Measurements from ENCODE around the gene GALNT11. TPM values are rescaled to one million over a fixed set of nuclear protein-coding genes. Genes with fewer than 3 reads are reported as not detected.

Gene GALNT11
- total RNA-seq, 3 donors from 2014 or later, result 57.1 to 65.7 (median 58.7) TPM

DNA sequence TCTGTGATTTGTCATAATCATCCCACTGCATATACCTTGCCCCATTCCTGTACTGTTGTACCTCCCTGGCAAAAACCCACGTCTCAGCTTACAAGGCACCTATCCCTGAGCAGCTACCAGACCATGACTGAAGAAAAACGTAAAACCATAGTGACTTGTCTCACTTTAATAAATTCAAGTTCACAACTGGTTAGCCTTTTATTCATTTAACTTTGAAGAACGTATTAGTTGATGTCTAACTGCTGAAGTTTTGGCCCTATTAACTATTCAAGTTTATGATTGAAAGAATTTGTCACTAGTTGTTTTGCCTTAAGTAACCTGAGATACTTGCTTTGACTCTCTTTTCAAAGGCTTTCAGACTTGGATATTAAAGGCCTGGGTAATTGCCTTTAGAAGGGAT, 59.7 kb downstream of the GALNT11 start:
- no peak for DNase-seq (ENCODE audit: low spot score in 2 of 2)
- Histone ChIP-seq H3K4me1 (peaks cover 0 to 5% of the 10 kb centered on the region in 2 donors), H3K9me3 (peaks cover 10 to 11% of the 10 kb centered on the region in 2 donors), H3K36me3 (no peaks in the 10 kb centered on the region), H3K4me3 (no peak overlapping the region), H3K27ac (no peak overlapping the region), H3K27me3 (no peaks in the 10 kb centered on the region)
- TF ChIP-seq, protein P1, sequence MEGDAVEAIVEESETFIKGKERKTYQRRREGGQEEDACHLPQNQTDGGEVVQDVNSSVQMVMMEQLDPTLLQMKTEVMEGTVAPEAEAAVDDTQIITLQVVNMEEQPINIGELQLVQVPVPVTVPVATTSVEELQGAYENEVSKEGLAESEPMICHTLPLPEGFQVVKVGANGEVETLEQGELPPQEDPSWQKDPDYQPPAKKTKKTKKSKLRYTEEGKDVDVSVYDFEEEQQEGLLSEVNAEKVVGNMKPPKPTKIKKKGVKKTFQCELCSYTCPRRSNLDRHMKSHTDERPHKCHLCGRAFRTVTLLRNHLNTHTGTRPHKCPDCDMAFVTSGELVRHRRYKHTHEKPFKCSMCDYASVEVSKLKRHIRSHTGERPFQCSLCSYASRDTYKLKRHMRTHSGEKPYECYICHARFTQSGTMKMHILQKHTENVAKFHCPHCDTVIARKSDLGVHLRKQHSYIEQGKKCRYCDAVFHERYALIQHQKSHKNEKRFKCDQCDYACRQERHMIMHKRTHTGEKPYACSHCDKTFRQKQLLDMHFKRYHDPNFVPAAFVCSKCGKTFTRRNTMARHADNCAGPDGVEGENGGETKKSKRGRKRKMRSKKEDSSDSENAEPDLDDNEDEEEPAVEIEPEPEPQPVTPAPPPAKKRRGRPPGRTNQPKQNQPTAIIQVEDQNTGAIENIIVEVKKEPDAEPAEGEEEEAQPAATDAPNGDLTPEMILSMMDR (IDR thresholded peaks at IDR 0.05), result no peak
- TF ChIP-seq POLR2A (IDR thresholded peaks at IDR 0.05) (no peak), POLR2AphosphoS5 (IDR thresholded peaks at IDR 0.05) (no peak)
- intact Hi-C loops (cut with DNase I; ENCODE audit: low total_unique reads), result no loop called here

DNA sequence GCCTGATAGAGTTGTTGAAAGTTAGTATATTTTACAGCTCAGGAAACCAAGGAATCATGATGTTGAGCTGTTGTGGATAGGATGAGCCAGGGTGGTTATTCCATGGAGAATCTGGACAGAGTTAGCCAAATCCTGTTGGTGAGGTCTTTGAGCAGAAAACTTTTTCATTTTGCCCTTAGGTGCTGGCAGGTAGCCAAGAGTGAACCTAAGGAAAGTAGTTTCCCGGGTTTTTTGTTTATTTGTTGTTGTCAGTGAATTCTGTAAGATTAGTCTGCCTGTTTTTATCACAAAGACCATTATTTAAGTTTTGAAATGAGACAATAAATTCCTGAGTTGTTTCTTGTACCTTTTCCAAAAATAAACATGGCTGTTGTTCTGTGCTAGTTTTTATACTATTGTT, 61.0 kb downstream of the GALNT11 start:
- no peak for TF ChIP-seq POLR2AphosphoS5 (IDR thresholded peaks at IDR 0.05)
- TF ChIP-seq, protein P1 (IDR thresholded peaks at IDR 0.05), result no peak
- no peak for TF ChIP-seq POLR2A (IDR thresholded peaks at IDR 0.05)
- peaks cover 10 to 11% of the 10 kb centered on the region in 2 donors for H3K9me3 ChIP-seq
- H3K4me3 ChIP-seq, result no peak overlapping the region
- H3K36me3 ChIP-seq, result no peaks in the 10 kb centered on the region
- no peaks in the 10 kb centered on the region for H3K4me1 ChIP-seq
- no peaks in the 10 kb centered on the region for H3K27me3 ChIP-seq
- no peak overlapping the region for H3K27ac ChIP-seq
- no peak for DNase-seq (ENCODE audit: low spot score in 2 of 2)
- intact Hi-C loops (cut with DNase I; ENCODE audit: low total_unique reads), result no loop called here

DNA sequence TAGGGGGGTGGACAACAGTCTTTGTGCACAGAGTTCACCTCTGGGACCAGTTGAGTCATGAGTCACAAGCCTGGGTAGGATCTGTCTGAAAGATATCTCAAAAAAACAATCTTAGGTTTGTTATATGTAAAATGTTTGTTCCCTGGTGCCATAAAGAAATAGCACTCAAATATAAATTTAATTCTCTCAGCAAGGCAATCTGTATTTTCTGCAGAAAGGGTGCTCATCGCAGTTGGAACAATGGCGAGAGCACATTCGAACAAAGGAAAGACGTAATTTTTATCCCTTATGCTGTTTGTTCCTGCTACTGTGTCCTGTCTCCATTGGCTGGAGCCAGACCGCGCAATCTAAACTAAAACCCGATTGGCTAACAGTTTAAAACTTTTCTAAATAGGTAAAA, 63.7 kb downstream of the GALNT11 start:
- peaks cover 10 to 11% of the 10 kb centered on the region in 2 donors for H3K9me3 ChIP-seq
- H3K4me1 ChIP-seq, result no peaks in the 10 kb centered on the region
- no peaks in the 10 kb centered on the region for H3K27me3 ChIP-seq
- TF ChIP-seq, protein P1 (IDR thresholded peaks at IDR 0.05), result no peak
- TF ChIP-seq POLR2A (IDR thresholded peaks at IDR 0.05) (no peak), POLR2AphosphoS5 (IDR thresholded peaks at IDR 0.05) (no peak)
- DNase-seq (ENCODE audit: low spot score in 2 of 2), result no peak
- intact Hi-C loops (cut with DNase I; ENCODE audit: low total_unique reads), result no loop called here
- no peak overlapping the region for H3K27ac ChIP-seq
- H3K4me3 ChIP-seq, result no peak overlapping the region
- no peaks in the 10 kb centered on the region for H3K36me3 ChIP-seq

DNA sequence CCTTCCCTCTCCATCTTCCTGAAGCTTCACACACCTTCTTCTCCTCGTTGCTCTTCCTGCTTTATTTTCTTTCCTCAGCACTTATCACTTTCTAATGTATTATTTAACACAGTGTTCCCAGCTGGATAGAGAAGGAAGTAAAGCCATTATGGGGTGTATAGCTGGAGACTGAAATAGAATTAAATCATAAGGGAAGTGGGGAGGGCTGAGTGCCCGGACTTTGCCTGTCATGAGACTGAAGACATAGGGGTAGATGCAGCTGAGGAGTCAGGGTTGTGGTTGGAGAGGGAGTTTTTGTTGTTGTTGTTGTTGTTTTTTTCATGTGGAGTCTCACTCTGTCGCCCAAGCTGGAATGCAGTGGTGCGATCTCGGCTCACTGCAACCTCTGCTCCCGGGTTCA, 65.3 kb downstream of the GALNT11 start:
- DNase-seq (ENCODE audit: low spot score in 2 of 2), result no peak
- Histone ChIP-seq H3K36me3 (no peaks in the 10 kb centered on the region), H3K27ac (no peak overlapping the region), H3K9me3 (peaks cover 10 to 11% of the 10 kb centered on the region in 2 donors), H3K27me3 (no peaks in the 10 kb centered on the region), H3K4me3 (no peak overlapping the region), H3K4me1 (no peaks in the 10 kb centered on the region)
- TF ChIP-seq, protein P1 (IDR thresholded peaks at IDR 0.05), result no peak
- TF ChIP-seq POLR2A (IDR thresholded peaks at IDR 0.05) (no peak), POLR2AphosphoS5 (IDR thresholded peaks at IDR 0.05) (no peak)
- intact Hi-C loops (cut with DNase I; ENCODE audit: low total_unique reads), result no loop called here

DNA sequence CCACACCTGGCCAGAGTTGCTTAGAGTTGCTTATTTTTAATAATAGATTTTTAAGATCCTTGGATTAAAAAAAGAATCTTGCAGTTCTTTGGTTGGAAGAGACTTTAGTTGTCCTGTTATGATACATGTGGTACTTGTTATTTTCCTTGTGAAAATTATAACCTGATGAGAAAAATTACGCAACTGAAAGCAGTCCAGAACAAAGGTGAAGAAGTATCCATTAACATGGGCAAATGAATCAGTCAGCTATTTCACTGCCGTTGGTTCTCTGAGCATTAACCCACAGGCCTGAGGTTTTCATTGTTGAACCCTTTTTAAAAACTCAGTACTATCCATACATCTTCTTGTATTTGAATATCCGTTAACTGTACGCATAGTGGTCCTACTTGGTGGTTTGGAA, 68.2 kb downstream of the GALNT11 start:
- intact Hi-C loops (cut with DNase I; ENCODE audit: low total_unique reads), result no loop called here
- no peak for DNase-seq (ENCODE audit: low spot score in 2 of 2)
- peaks cover 8 to 11% of the 10 kb centered on the region in 2 donors for H3K9me3 ChIP-seq
- no peak overlapping the region for H3K4me3 ChIP-seq
- H3K27ac ChIP-seq, result no peak overlapping the region
- H3K36me3 ChIP-seq, result no peaks in the 10 kb centered on the region
- TF ChIP-seq, protein P1 (IDR thresholded peaks at IDR 0.05), result no peak
- TF ChIP-seq POLR2A (IDR thresholded peaks at IDR 0.05) (no peak), POLR2AphosphoS5 (IDR thresholded peaks at IDR 0.05) (no peak)
- H3K4me1 ChIP-seq, result no peaks in the 10 kb centered on the region
- no peaks in the 10 kb centered on the region for H3K27me3 ChIP-seq

Measured in breast epithelium (tissue), 4 donors.